ENCODE measurements around the gene BID.

BID gene

GRCh38 chr22:17806437-17806836 is 32.2 kb upstream of the BID start:
- in situ Hi-C loops (cut with MboI; ENCODE audit: low sequenced_read_pairs, unreplicated experiment) = no loop called here
- TF ChIP-seq CTCF (IDR thresholded peaks at IDR 0.05; ENCODE audit: borderline replicate concordance, control extremely low read depth, extremely low read depth, insufficient read depth, missing control alignments) = no peak
- no peak for DNase-seq (ENCODE audit: low spot score)

- no peak for TF ChIP-seq CTCF (IDR thresholded peaks at IDR 0.05; ENCODE audit: borderline replicate concordance, control extremely low read depth, extremely low read depth, insufficient read depth, missing control alignments)
- in situ Hi-C loops (cut with MboI; ENCODE audit: low sequenced_read_pairs, unreplicated experiment) = no loop called here
- DNase-seq (ENCODE audit: low spot score) = no peak
Observed at GRCh38 chr22:17804331-17805080, 30.2 kb upstream of the BID start.

- no peak for TF ChIP-seq CTCF (IDR thresholded peaks at IDR 0.05; ENCODE audit: borderline replicate concordance, control extremely low read depth, extremely low read depth, insufficient read depth, missing control alignments)
- in situ Hi-C loops (cut with MboI; ENCODE audit: low sequenced_read_pairs, unreplicated experiment) = no loop called here
- no peak for DNase-seq (ENCODE audit: low spot score)
Observed at GRCh38 chr22:17803609-17804270, 29.5 kb upstream of the BID start.

- in situ Hi-C loops (cut with MboI; ENCODE audit: low sequenced_read_pairs, unreplicated experiment) = no loop called here
- no peak for TF ChIP-seq CTCF (IDR thresholded peaks at IDR 0.05; ENCODE audit: borderline replicate concordance, control extremely low read depth, extremely low read depth, insufficient read depth, missing control alignments)
- DNase-seq (ENCODE audit: low spot score) = no peak
Observed at GRCh38 chr22:17802822-17803221, 28.6 kb upstream of the BID start.

- in situ Hi-C loops (cut with MboI; ENCODE audit: low sequenced_read_pairs, unreplicated experiment) = no loop called here
- TF ChIP-seq CTCF (IDR thresholded peaks at IDR 0.05; ENCODE audit: borderline replicate concordance, control extremely low read depth, extremely low read depth, insufficient read depth, missing control alignments) = no peak
- no peak for DNase-seq (ENCODE audit: low spot score)
Observed at GRCh38 chr22:17802411-17802810, 28.1 kb upstream of the BID start.

GRCh38 chr22:17797721-17798559 is 23.7 kb upstream of the BID start:
- in situ Hi-C loops (cut with MboI; ENCODE audit: low sequenced_read_pairs, unreplicated experiment) = no loop called here
- TF ChIP-seq CTCF (IDR thresholded peaks at IDR 0.05; ENCODE audit: borderline replicate concordance, control extremely low read depth, extremely low read depth, insufficient read depth, missing control alignments) = no peak
- peak; percentile 82 for DNase-seq (ENCODE audit: low spot score)

All from GM13976 (cell line).